Upper lobe of left lung (tissue), 6 donors: ENCODE results near the gene KCNJ5. TPM values are rescaled to one million over a fixed set of nuclear protein-coding genes. Genes with fewer than 3 reads are reported as not detected.

Experiments used
- ATAC-seq, 2 donors: fragments of 200-7000 bp; cut with Tn5 transposase; one replicate each; pipeline ENCODE4 v1.9.1; 2022; ENCODE audit warnings: mild to moderate bottlenecking in 2 of 2, moderate library complexity in 2 of 2; ENCODE audit not compliant: low FRiP score in 2 of 2
- DNase-seq, 2 donors: peaks; one replicate each; pipeline ENCODE4 v3.0.0-alpha.2; 2019 to 2020
- H3K27ac ChIP-seq, 4 donors: fragments of 200-600 bp; sonication (generic); one replicate each; pipeline ENCODE4 v1.5.1; 2016 to 2019
- H3K27me3 ChIP-seq, 4 donors: fragments of 200-600 bp; sonication (generic); one replicate each; pipeline ENCODE4 v1.5.1; 2017 to 2019
- H3K36me3 ChIP-seq, 4 donors: fragments of 200-600 bp; sonication (generic); one replicate each; pipeline ENCODE4 v1.5.1; 2016 to 2019
- H3K4me1 ChIP-seq, 4 donors: fragments of 200-600 bp; sonication (generic); one replicate each; pipeline ENCODE4 v1.5.1; 2018 to 2019
- H3K4me3 ChIP-seq, 4 donors: fragments of 200-600 bp; sonication (generic); one replicate each; pipeline ENCODE4 v1.5.1; 2017 to 2019; ENCODE audit warnings: mild to moderate bottlenecking in 2 of 4, moderate library complexity in 1 of 4
- H3K9me3 ChIP-seq, 4 donors: fragments of 200-600 bp; sonication (generic); one replicate each; pipeline ENCODE4 v1.5.1; 2018 to 2019
- CTCF ChIP-seq, 6 experiments: fragments of 450-650 bp in 4 of 6; fragments of 200-600 bp in 2 of 6; sonication (generic) in 2 of 6; IDR thresholded peaks; one replicate each; pipeline ENCODE4 v1.5.1; 2016 to 2019; ENCODE audit warnings: antibody characterized with exemption in 6 of 6
- EP300 ChIP-seq, 4 donors: sonication (generic); formaldehyde crosslinking; IDR thresholded peaks; one replicate each; pipeline ENCODE4 v1.5.1; 2017; ENCODE audit warnings: antibody characterized with exemption in 4 of 4, control low read depth in 2 of 4
- POLR2A ChIP-seq, 4 donors: fragments of 450-650 bp; IDR thresholded peaks; one replicate each; pipeline ENCODE4 v1.5.1; 2016 to 2017; ENCODE audit warnings: antibody characterized with exemption in 4 of 4, mild to moderate bottlenecking in 2 of 4
- POLR2AphosphoS5 ChIP-seq, 2 donors: sonication (generic); formaldehyde crosslinking; IDR thresholded peaks; one replicate each; pipeline ENCODE4 v1.5.1; 2017; ENCODE audit warnings: antibody characterized with exemption in 2 of 2
- WGBS, 2 donors: methylation state at CpG; one replicate each; pipeline ENCODE4 v1.1.5; 2017 to 2018; 5-methylcytosine and 5-hydroxymethylcytosine counted together
- total RNA-seq, 6 donors: library from RNA; depleted of rRNA in 4 of 6; stranded (reverse); fragments of >200 nt in 4 of 6; gene quantifications; one replicate each; pipeline versions ENCODE4 v1.1.0 to v1.2.1, GENCODE V29; 2016 to 2021
- donor health status: DM: no; HTN: no; CAD: no; lungs with moderate emphysema.
- donor health status: DM: no; HTN: yes; CAD: no; lungs with severe emphysema.

Gene KCNJ5
- total RNA-seq, 6 donors from 2014 or later = 1.5 to 7.5 (median 4.9) TPM

- DNase-seq (peak in 1 of 2 donors; percentile 79), ATAC-seq (peak; percentile 17 to 65)
- 57 to 59% methylated on average over 6 of the region's 6 CpGs for WGBS, 2 donors
- Histone ChIP-seq H3K4me3 (no peak overlapping the region), H3K9me3 (no peaks in the 10 kb centered on the region), H3K4me1 (peaks cover 15 to 54% (median 43%) of the 10 kb centered on the region in 4 donors), H3K27ac (peak overlapping the region in 3 of 4 donors; percentile 46 to 66 (median 55)), H3K36me3 (no peaks in the 10 kb centered on the region), H3K27me3 (peaks cover 0 to 11% (median 3%) of the 10 kb centered on the region in 4 donors)
- no peak for TF ChIP-seq CTCF (IDR thresholded peaks at IDR 0.05)
- no peak for TF ChIP-seq POLR2A (IDR thresholded peaks at IDR 0.05)
- TF ChIP-seq EP300 (IDR thresholded peaks at IDR 0.05) = no peak
- no peak for TF ChIP-seq POLR2AphosphoS5 (IDR thresholded peaks at IDR 0.05)
Observed at GRCh38 chr11:128894685-128895084, 3.5 kb downstream of the KCNJ5 start.

DNA sequence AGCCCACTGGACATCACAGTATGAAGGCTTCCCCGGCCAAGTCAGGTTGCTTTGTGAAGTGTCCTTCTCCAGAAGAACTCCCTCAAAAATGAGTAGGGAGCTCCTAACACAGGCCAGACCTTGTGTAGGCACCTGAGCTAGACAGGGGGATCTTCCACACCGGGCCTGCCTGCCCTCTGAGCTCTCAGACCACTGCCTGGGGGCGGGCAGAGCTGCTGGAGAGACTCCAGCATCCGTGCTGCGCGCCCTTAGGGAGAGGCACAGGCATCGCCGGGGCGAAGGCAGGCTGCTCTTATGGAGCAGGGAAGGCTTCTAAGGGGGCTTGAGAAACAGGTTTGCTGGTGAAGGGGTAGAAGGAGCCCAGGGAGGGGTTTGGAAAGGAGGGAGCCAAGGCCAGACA, 4.4 kb downstream of the KCNJ5 start:
- 74 to 86% methylated on average over 9 of the region's 9 CpGs for WGBS, 2 donors
- Histone ChIP-seq H3K27ac (peak overlapping the region in 3 of 4 donors; percentile 46 to 66 (median 55)), H3K4me1 (peaks cover 13 to 52% (median 37%) of the 10 kb centered on the region in 4 donors), H3K4me3 (no peak overlapping the region), H3K36me3 (no peaks in the 10 kb centered on the region), H3K9me3 (no peaks in the 10 kb centered on the region), H3K27me3 (peaks cover 0 to 6% (median 2%) of the 10 kb centered on the region in 4 donors)
- no peak for ATAC-seq
- DNase-seq = peak in 1 of 2 donors; percentile 71
- TF ChIP-seq EP300 (IDR thresholded peaks at IDR 0.05) = no peak
- TF ChIP-seq POLR2A (IDR thresholded peaks at IDR 0.05) = no peak
- no peak for TF ChIP-seq CTCF (IDR thresholded peaks at IDR 0.05)
- TF ChIP-seq POLR2AphosphoS5 (IDR thresholded peaks at IDR 0.05) = no peak

- no peak overlapping the region for H3K4me3 ChIP-seq
- H3K36me3 ChIP-seq = no peaks in the 10 kb centered on the region
- TF ChIP-seq CTCF (IDR thresholded peaks at IDR 0.05) (no peak), POLR2A (IDR thresholded peaks at IDR 0.05) (no peak), EP300 (IDR thresholded peaks at IDR 0.05) (no peak), POLR2AphosphoS5 (IDR thresholded peaks at IDR 0.05) (no peak)
- H3K27ac ChIP-seq = no peak overlapping the region
- 38 to 50% methylated on average over 2 of the region's 2 CpGs for WGBS, 2 donors
- no peaks in the 10 kb centered on the region for H3K27me3 ChIP-seq
- DNase-seq = no peak
- H3K4me1 ChIP-seq = peaks cover 9 to 47% (median 30%) of the 10 kb centered on the region in 4 donors
- ATAC-seq = peak in 1 of 2 donors; percentile 55
- H3K9me3 ChIP-seq = no peaks in the 10 kb centered on the region
Observed at GRCh38 chr11:128896356-128896755, 5.2 kb downstream of the KCNJ5 start.

DNA sequence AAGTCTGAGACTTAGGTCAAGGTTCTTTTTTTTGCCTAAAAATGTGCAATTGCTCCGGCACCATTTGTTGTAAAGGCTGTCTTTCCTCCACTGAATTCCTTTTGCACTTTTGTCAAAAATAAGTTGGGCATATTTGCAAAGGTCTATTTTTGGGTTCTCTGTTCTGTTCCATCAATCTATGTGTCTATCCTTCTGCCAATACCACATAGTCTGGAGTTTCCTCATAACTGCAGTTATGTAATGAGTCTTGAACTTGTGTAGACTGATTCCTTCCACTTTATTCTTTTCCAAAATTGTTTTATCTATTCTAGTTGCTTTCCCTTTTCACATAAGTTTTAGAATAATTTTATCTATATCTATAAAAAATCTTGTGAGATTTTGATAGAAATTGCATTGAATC, 6.7 kb downstream of the KCNJ5 start:
- no peak for DNase-seq
- 84 to 88% methylated on average over 1 of the region's 1 CpG for WGBS, 2 donors
- H3K27me3 ChIP-seq = no peaks in the 10 kb centered on the region
- H3K36me3 ChIP-seq = no peaks in the 10 kb centered on the region
- TF ChIP-seq POLR2A (IDR thresholded peaks at IDR 0.05) (no peak), POLR2AphosphoS5 (IDR thresholded peaks at IDR 0.05) (no peak), EP300 (IDR thresholded peaks at IDR 0.05) (no peak), CTCF (IDR thresholded peaks at IDR 0.05) (no peak)
- no peaks in the 10 kb centered on the region for H3K9me3 ChIP-seq
- H3K4me3 ChIP-seq = no peak overlapping the region
- H3K4me1 ChIP-seq = peaks cover 3 to 33% (median 17%) of the 10 kb centered on the region in 4 donors
- no peak for ATAC-seq
- H3K27ac ChIP-seq = no peak overlapping the region
